DND-41 (cell line): ENCODE measurements around the gene MIOS.

ENCODE experiments used
- ATAC-seq: fragments of 200-7000 bp; cut with Tn5 transposase; 3 replicates; pipeline ENCODE4 v1.9.1; 2021; ENCODE audit warnings: low read depth; ENCODE audit not compliant: insufficient read depth
- DNase-seq: peaks from one replicate; pipeline ENCODE4 v3.0.0-alpha.2; 2020
- H2AFZ ChIP-seq: 2 replicates; pipeline ENCODE4 v1.6.0; 2012; ENCODE audit warnings: low read depth, low read length
- H3K27ac ChIP-seq: 2 replicates; pipeline ENCODE4 v1.5.1; 2012; ENCODE audit warnings: low read length, inconsistent platforms
- H3K27me3 ChIP-seq: fragments of 200-600 bp; sonication (generic); 2 replicates; pipeline ENCODE4 v1.6.0; 2012; ENCODE audit warnings: low read length, mild to moderate bottlenecking, inconsistent platforms; ENCODE audit not compliant: insufficient read depth, poor library complexity
- H3K36me3 ChIP-seq: 2 replicates; pipeline ENCODE4 v1.5.1; 2012; ENCODE audit warnings: low read length, inconsistent platforms; ENCODE audit not compliant: insufficient read depth
- H3K4me1 ChIP-seq: 2 replicates; pipeline ENCODE4 v1.5.1; 2012; ENCODE audit warnings: mild to moderate bottlenecking, low read length; ENCODE audit not compliant: insufficient read depth
- H3K4me2 ChIP-seq: 2 replicates; pipeline ENCODE4 v1.6.0; 2012; ENCODE audit warnings: mild to moderate bottlenecking, moderate library complexity, low read length, inconsistent platforms; ENCODE audit not compliant: insufficient read depth
- H3K4me3 ChIP-seq, 2 experiments: fragments of 200-600 bp in 1 of 2; shearing (Covaris generic) in 1 of 2; 2 replicates each; pipeline ENCODE4 v1.5.1; 2012 to 2016; ENCODE audit warnings: inconsistent platforms in 2 of 2, low read length in 2 of 2, mild to moderate bottlenecking in 2 of 2, low read depth in 1 of 2, moderate library complexity in 1 of 2
- H3K79me2 ChIP-seq: 2 replicates; pipeline ENCODE4 v1.6.0; 2012; ENCODE audit warnings: low read length, inconsistent platforms; ENCODE audit not compliant: insufficient read depth
- H3K9ac ChIP-seq: 2 replicates; pipeline ENCODE4 v1.6.0; 2012; ENCODE audit warnings: low read depth, mild to moderate bottlenecking, inconsistent platforms, low read length, moderate library complexity
- H3K9me3 ChIP-seq: 2 replicates; pipeline ENCODE4 v1.5.1; 2012; ENCODE audit warnings: low read length, moderate library complexity, mild to moderate bottlenecking, inconsistent platforms; ENCODE audit not compliant: insufficient read depth, severe bottlenecking
- H4K20me1 ChIP-seq: 2 replicates; pipeline ENCODE4 v1.6.0; 2012; ENCODE audit warnings: low read length; ENCODE audit not compliant: insufficient read depth
- CTCF ChIP-seq: IDR thresholded peaks from 2 replicates; pipeline ENCODE4 v1.5.1; 2012; ENCODE audit warnings: borderline replicate concordance, low read length, moderate library complexity, mild to moderate bottlenecking; ENCODE audit not compliant: poor library complexity, severe bottlenecking; ENCODE audit errors: extremely low read depth
- EZH2 ChIP-seq: IDR thresholded peaks from 3 replicates; pipeline ENCODE4 v1.6.1; 2012; ENCODE audit warnings: borderline replicate concordance, low read depth, mild to moderate bottlenecking, moderate library complexity, low read length, inconsistent platforms; ENCODE audit not compliant: severe bottlenecking

Gene MIOS

DNA sequence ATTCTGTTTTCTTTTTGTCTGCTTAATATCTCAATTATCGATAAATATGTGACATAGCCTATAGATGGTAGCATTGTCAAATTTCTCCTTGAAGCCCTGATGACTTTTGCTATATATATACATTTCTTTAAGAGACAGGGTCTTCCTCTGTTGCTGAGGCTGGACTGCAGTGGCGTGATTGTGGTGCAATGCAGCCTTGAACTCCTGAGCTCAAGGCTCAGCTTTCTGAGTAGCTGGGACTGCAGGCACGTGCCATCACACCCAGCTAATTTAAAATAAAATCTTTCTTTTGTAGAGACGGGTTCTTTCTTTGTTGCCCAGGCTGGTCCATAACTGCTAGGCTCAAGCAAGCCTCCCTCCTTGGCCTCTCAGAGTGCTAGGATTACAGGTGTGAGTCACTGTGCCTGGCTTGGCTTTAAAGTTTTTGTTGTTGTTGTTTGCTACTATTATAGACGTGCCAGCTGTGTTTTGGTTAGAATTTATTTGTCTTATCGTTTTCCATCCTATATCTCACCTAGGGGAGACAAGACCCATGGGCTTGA lies 80.9 kb downstream of the MIOS start:
- H3K4me3 ChIP-seq: no peak overlapping the region
- no peaks in the 10 kb centered on the region for H4K20me1 ChIP-seq
- no peak overlapping the region for H3K27ac ChIP-seq
- no peak for ATAC-seq
- peaks cover 5% of the 10 kb centered on the region; the same call in 1 of the 2 replicates for H3K36me3 ChIP-seq
- H3K9me3 ChIP-seq: no peaks in the 10 kb centered on the region
- H3K79me2 ChIP-seq: peaks cover 36% of the 10 kb centered on the region
- H3K4me1 ChIP-seq: peaks cover 3% of the 10 kb centered on the region; the same call in 1 of the 2 replicates
- H3K27me3 ChIP-seq: no peaks in the 10 kb centered on the region
- H2AFZ ChIP-seq: no peak overlapping the region
- H3K9ac ChIP-seq: no peak overlapping the region
- no peak overlapping the region for H3K4me2 ChIP-seq
- no peak for DNase-seq
- TF ChIP-seq CTCF (no peak), EZH2 (no peak)

- Histone ChIP-seq H3K4me1 (no peaks in the 10 kb centered on the region), H3K79me2 (peaks cover 38% of the 10 kb centered on the region), H3K27me3 (no peaks in the 10 kb centered on the region), H3K27ac (no peak overlapping the region), H3K4me2 (no peak overlapping the region), H3K9ac (no peak overlapping the region), H4K20me1 (no peaks in the 10 kb centered on the region), H2AFZ (no peak overlapping the region), H3K9me3 (no peaks in the 10 kb centered on the region), H3K36me3 (no peaks in the 10 kb centered on the region), H3K4me3 (no peak overlapping the region)
- TF ChIP-seq EZH2: no peak
- no peak for TF ChIP-seq CTCF
- DNase-seq (no peak), ATAC-seq (no peak)
Observed at GRCh38 chr7:7650682-7651206, 84.1 kb downstream of the MIOS start.

DNA sequence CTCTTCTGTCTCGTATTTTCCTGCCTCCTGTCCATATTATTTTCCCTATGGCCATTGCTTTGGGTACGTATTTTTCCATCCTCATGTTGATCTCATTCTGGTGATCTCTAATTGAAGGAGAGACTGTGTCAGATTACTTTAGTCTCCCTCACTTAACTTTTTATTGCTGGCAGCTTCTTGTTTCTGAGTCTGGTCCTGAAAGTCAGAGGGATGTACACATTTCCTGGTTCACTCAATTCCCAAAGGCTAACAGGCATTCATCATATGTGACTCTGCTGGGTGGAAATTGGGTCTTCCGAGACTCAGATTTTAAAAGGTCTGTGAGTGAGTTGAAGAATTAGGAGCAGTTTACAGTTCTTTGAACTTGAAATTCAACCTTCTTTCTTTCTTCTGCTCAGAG lies 84.8 kb downstream of the MIOS start:
- Histone ChIP-seq H3K4me2 (no peak overlapping the region), H3K4me3 (no peak overlapping the region), H3K9ac (no peak overlapping the region), H3K9me3 (no peaks in the 10 kb centered on the region), H3K79me2 (peaks cover 34% of the 10 kb centered on the region), H4K20me1 (no peaks in the 10 kb centered on the region), H3K4me1 (no peaks in the 10 kb centered on the region), H3K27me3 (no peaks in the 10 kb centered on the region), H3K36me3 (no peaks in the 10 kb centered on the region), H3K27ac (no peak overlapping the region), H2AFZ (no peak overlapping the region)
- TF ChIP-seq CTCF (no peak), EZH2 (no peak)
- no peak for ATAC-seq
- DNase-seq: no peak

- Histone ChIP-seq H3K9me3 (no peaks in the 10 kb centered on the region), H4K20me1 (no peaks in the 10 kb centered on the region), H3K27ac (no peak overlapping the region), H3K36me3 (no peaks in the 10 kb centered on the region), H3K4me3 (no peak overlapping the region), H2AFZ (no peak overlapping the region), H3K79me2 (peaks cover 23% of the 10 kb centered on the region), H3K4me2 (no peak overlapping the region), H3K27me3 (no peaks in the 10 kb centered on the region), H3K4me1 (no peaks in the 10 kb centered on the region), H3K9ac (no peak overlapping the region)
- DNase-seq (no peak), ATAC-seq (no peak)
- TF ChIP-seq CTCF (no peak), EZH2 (no peak)
Observed at GRCh38 chr7:7652798-7653540, 86.3 kb downstream of the MIOS start.
